ENCODE measurements around the gene TEC.

- TF ChIP-seq, protein P1, sequence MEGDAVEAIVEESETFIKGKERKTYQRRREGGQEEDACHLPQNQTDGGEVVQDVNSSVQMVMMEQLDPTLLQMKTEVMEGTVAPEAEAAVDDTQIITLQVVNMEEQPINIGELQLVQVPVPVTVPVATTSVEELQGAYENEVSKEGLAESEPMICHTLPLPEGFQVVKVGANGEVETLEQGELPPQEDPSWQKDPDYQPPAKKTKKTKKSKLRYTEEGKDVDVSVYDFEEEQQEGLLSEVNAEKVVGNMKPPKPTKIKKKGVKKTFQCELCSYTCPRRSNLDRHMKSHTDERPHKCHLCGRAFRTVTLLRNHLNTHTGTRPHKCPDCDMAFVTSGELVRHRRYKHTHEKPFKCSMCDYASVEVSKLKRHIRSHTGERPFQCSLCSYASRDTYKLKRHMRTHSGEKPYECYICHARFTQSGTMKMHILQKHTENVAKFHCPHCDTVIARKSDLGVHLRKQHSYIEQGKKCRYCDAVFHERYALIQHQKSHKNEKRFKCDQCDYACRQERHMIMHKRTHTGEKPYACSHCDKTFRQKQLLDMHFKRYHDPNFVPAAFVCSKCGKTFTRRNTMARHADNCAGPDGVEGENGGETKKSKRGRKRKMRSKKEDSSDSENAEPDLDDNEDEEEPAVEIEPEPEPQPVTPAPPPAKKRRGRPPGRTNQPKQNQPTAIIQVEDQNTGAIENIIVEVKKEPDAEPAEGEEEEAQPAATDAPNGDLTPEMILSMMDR (IDR thresholded peaks at IDR 0.05), result no peak
- no peak for TF ChIP-seq POLR2A (IDR thresholded peaks at IDR 0.05)
Measured at GRCh38 chr4:48196758-48197504, 72.7 kb downstream of the TEC start.
